ENCODE measurements around the gene ACP6.
A peak's percentile ranks its signal among the peaks of the same experiment; 100 is the strongest.
"Not testable (repeated sequence)": the region's sequence is repeated elsewhere in the genome, so short reads cannot be mapped to it uniquely, and the experiment has no call there.

The ACP6 gene

GRCh38 chr1:147700042-147701006 lies 30.0 kb upstream of the ACP6 start:
- Histone ChIP-seq H3K4me3 (peak overlapping the region; percentile 18), H3K27ac (no peak overlapping the region)
- no peak for DNase-seq (ENCODE audit: low spot score)

GRCh38 chr1:147699686-147700041 lies 29.3 kb upstream of the ACP6 start:
- DNase-seq (ENCODE audit: low spot score) = no peak
- Histone ChIP-seq H3K4me3 (no peak overlapping the region), H3K27ac (no peak overlapping the region)
- TF ChIP-seq CTCF (IDR thresholded peaks at IDR 0.05) = no peak

More at GRCh38 chr1:147700042-147701006, 30.0 kb upstream of the ACP6 start:
- TF ChIP-seq CTCF (IDR thresholded peaks at IDR 0.05) = peak; percentile 74

GRCh38 chr1:147683163-147683763 lies 12.9 kb upstream of the ACP6 start:
- TF ChIP-seq CTCF (IDR thresholded peaks at IDR 0.05) = no peak
- no peak overlapping the region for H3K27ac ChIP-seq
- DNase-seq (ENCODE audit: low spot score) = no peak
- no peak overlapping the region for H3K4me3 ChIP-seq

- not testable (repeated sequence) for H3K4me3 ChIP-seq; H3K27ac ChIP-seq; DNase-seq (ENCODE audit: low spot score)
Observed at GRCh38 chr1:147680608-147681235, 10.4 kb upstream of the ACP6 start.

- not testable (repeated sequence) for H3K4me3 ChIP-seq; H3K27ac ChIP-seq; DNase-seq (ENCODE audit: low spot score)
Observed at GRCh38 chr1:147677681-147678080, 7.4 kb upstream of the ACP6 start.

- no peak for TF ChIP-seq CTCF (IDR thresholded peaks at IDR 0.05)
- Histone ChIP-seq H3K4me3 (no peak overlapping the region), H3K27ac (no peak overlapping the region)
- DNase-seq (ENCODE audit: low spot score) = no peak
Observed at GRCh38 chr1:147676311-147677085, 6.2 kb upstream of the ACP6 start.

GRCh38 chr1:147673816-147674215 lies 3.5 kb upstream of the ACP6 start:
- Histone ChIP-seq H3K27ac (no peak overlapping the region), H3K4me3 (no peak overlapping the region)
- no peak for DNase-seq (ENCODE audit: low spot score)
- TF ChIP-seq CTCF (IDR thresholded peaks at IDR 0.05) = no peak

All from coronary artery (tissue), 2 donors.